SU-DHL-6 (cell line): ENCODE results near the gene PRKN.

Source experiments
- EZH2phosphoT487 ChIP-seq: fragments of 200-600 bp; sonication (generic), shearing (Covaris generic); conservative IDR thresholded peaks from 2 replicates; pipeline ENCODE4 v1.6.1; 2018; ENCODE audit warnings: mild to moderate bottlenecking, antibody characterized with exemption, low read length, moderate library complexity, mixed read lengths
- TF ChIP-seq, protein P1 (sequence below): fragments of 200-600 bp; sonication (generic); IDR thresholded peaks from one replicate; pipeline ENCODE4 v1.5.1; 2017; ENCODE audit warnings: antibody characterized with exemption, mild to moderate bottlenecking, low read length, moderate library complexity; ENCODE audit not compliant: insufficient read depth, poor library complexity, severe bottlenecking

DNA sequence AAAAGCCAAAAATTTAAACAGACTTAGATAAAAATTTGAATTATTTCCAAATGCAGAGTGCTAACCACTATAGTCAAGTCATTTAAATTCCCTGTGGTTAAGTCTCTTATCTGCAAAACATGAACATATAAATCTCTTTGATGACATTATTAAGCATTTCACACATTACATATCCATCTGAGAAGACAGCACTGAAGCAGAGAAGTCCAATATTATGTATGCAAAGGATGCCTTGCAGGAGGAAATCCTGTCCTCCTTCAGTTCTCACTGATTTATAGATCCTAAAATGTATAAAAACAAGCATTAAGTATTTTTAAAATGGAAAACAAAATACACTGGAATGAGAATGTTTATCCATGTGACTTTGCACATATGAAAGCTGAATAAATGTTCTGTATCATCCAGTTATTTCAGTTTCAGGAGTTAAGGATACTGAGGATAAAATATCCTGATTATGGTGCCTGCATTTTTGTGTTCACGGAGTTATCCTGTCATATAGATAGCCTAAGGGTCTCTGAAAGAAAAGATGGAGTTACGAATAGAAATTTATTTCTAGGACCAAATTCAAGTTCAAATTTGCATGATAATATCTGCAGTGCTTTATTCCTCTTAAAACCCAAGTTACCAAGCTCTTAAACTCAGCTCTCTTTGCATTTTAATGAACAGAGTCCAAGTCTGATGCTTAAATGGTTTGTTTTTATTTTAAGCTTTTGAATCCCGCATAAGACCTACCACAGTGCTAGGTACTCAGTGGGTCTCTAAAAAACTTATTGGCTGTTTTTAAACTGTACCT, 145.4 kb downstream of the PRKN start:
- TF ChIP-seq, protein P1, sequence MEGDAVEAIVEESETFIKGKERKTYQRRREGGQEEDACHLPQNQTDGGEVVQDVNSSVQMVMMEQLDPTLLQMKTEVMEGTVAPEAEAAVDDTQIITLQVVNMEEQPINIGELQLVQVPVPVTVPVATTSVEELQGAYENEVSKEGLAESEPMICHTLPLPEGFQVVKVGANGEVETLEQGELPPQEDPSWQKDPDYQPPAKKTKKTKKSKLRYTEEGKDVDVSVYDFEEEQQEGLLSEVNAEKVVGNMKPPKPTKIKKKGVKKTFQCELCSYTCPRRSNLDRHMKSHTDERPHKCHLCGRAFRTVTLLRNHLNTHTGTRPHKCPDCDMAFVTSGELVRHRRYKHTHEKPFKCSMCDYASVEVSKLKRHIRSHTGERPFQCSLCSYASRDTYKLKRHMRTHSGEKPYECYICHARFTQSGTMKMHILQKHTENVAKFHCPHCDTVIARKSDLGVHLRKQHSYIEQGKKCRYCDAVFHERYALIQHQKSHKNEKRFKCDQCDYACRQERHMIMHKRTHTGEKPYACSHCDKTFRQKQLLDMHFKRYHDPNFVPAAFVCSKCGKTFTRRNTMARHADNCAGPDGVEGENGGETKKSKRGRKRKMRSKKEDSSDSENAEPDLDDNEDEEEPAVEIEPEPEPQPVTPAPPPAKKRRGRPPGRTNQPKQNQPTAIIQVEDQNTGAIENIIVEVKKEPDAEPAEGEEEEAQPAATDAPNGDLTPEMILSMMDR: no peak
- no peak for TF ChIP-seq EZH2phosphoT487
